HepG2 (cell line): ENCODE data around the gene UROS. TPM values are rescaled to one million over a fixed set of nuclear protein-coding genes. Genes with fewer than 3 reads are reported as not detected.
A peak's percentile ranks its signal among the peaks of the same experiment; 100 is the strongest.

Experiments
- AGO2 ChIP-seq: fragments of 200-400 bp; formaldehyde crosslinking; optimal IDR thresholded peaks from 2 replicates; pipeline ENCODE3; 2017; ENCODE audit warnings: mild to moderate bottlenecking, low read depth, low read length, moderate library complexity
- HOXA3 ChIP-seq: sonication (generic); formaldehyde crosslinking; IDR thresholded peaks from 2 replicates; pipeline ENCODE4 v1.5.0; 2020; ENCODE audit warnings: missing genetic modification reagents
- JUN ChIP-seq: sonication (generic); formaldehyde crosslinking; IDR thresholded peaks from 2 replicates; pipeline ENCODE4 v1.4.0; 2020; ENCODE audit warnings: mild to moderate bottlenecking, missing genetic modification reagents
- MBD4 ChIP-seq: IDR thresholded peaks from 2 replicates; pipeline ENCODE4 v1.6.1; 2012; ENCODE audit warnings: low read length, inconsistent platforms, borderline replicate concordance
- RBM39 ChIP-seq: fragments of 200-400 bp; formaldehyde crosslinking; IDR thresholded peaks from one replicate; pipeline ENCODE4 v1.6.1; 2018; ENCODE audit warnings: antibody characterized with exemption, mild to moderate bottlenecking, low read depth, low read length; ENCODE audit not compliant: poor library complexity, severe bottlenecking
- SAP130 ChIP-seq: IDR thresholded peaks from 2 replicates; pipeline ENCODE4 v1.6.1; 2016; ENCODE audit warnings: low read depth
- SIX1 ChIP-seq: sonication (generic); formaldehyde crosslinking; IDR thresholded peaks from 2 replicates; pipeline ENCODE4 v1.4.0; 2020; ENCODE audit warnings: missing genetic modification reagents, borderline replicate concordance
- U2AF1 ChIP-seq: fragments of 200-400 bp; formaldehyde crosslinking; optimal IDR thresholded peaks from 2 replicates; pipeline ENCODE3; 2017; ENCODE audit warnings: mild to moderate bottlenecking, low read depth, low read length
- ZNF557 ChIP-seq: sonication (generic); formaldehyde crosslinking; IDR thresholded peaks from 2 replicates; pipeline ENCODE4 v1.4.0; 2020; ENCODE audit warnings: missing genetic modification reagents
- ZNF605 ChIP-seq: sonication (generic); formaldehyde crosslinking; IDR thresholded peaks from 2 replicates; pipeline ENCODE4 v1.8.0; 2022; ENCODE audit warnings: mild to moderate bottlenecking, missing genetic modification reagents
- ZSCAN20 ChIP-seq: sonication (generic); formaldehyde crosslinking; IDR thresholded peaks from 2 replicates; pipeline ENCODE4 v1.4.0; 2020; ENCODE audit warnings: missing genetic modification reagents, mild to moderate bottlenecking, borderline replicate concordance
- ZSCAN25 ChIP-seq: sonication (generic); formaldehyde crosslinking; IDR thresholded peaks from 2 replicates; pipeline ENCODE4 v1.8.0; 2022; ENCODE audit warnings: mild to moderate bottlenecking, missing genetic modification reagents
- polyA plus RNA-seq, 8 experiments: library from polyadenylated mRNA; depleted of rRNA in 3 of 8; stranded (reverse) in 7 of 8; unstranded in 1 of 8; fragments of >200 nt; fragmentation: Illumina TruSeq in 4 of 8; extraction: Trizol in 4 of 8; gene quantifications; 2 replicates each; pipeline versions ENCODE4 v1.2.1 to v1.2.3, GENCODE V29; 2011 to 2016; ENCODE audit warnings: low read depth in 4 of 8, missing spikeins in 1 of 8, mixed read lengths in 1 of 8; ENCODE audit not compliant: insufficient read depth in 1 of 8
- total RNA-seq, 5 experiments: library from RNA; depleted of rRNA; stranded (reverse); fragments of >200 nt; fragmentation: Illumina TruSeq; extraction: Trizol; gene quantifications; 2 replicates each; pipeline ENCODE4 v1.2.3, GENCODE V29; 2016; ENCODE audit warnings: low read depth in 1 of 5
- TF ChIP-seq, protein P1 (sequence below): sonication (generic); formaldehyde crosslinking; IDR thresholded peaks from 2 replicates; pipeline ENCODE4 v1.5.1; 2020; ENCODE audit warnings: missing genetic modification reagents, mild to moderate bottlenecking, borderline replicate concordance
- TF ChIP-seq, protein P2 (sequence below): sonication (generic); formaldehyde crosslinking; IDR thresholded peaks from 2 replicates; pipeline ENCODE4 v1.8.0; 2022; ENCODE audit warnings: low read depth, missing genetic modification reagents
- TF ChIP-seq, protein P3 (sequence below): IDR thresholded peaks from 2 replicates; pipeline ENCODE4 v1.6.1; 2012; ENCODE audit warnings: low read depth, low read length, improper control_type of control experiment
- TF ChIP-seq, protein P4 (sequence below): IDR thresholded peaks from 2 replicates; pipeline ENCODE4 v1.6.1; 2016; ENCODE audit warnings: low read depth, missing genetic modification reagents, missing compliant biosample characterization

Gene UROS
- total and polyA plus RNA-seq, 2 of the 13 experiments (the other 11 are each of a cell fraction or from before 2014, with no cell fraction given) = 14.8 to 49.9 TPM

DNA sequence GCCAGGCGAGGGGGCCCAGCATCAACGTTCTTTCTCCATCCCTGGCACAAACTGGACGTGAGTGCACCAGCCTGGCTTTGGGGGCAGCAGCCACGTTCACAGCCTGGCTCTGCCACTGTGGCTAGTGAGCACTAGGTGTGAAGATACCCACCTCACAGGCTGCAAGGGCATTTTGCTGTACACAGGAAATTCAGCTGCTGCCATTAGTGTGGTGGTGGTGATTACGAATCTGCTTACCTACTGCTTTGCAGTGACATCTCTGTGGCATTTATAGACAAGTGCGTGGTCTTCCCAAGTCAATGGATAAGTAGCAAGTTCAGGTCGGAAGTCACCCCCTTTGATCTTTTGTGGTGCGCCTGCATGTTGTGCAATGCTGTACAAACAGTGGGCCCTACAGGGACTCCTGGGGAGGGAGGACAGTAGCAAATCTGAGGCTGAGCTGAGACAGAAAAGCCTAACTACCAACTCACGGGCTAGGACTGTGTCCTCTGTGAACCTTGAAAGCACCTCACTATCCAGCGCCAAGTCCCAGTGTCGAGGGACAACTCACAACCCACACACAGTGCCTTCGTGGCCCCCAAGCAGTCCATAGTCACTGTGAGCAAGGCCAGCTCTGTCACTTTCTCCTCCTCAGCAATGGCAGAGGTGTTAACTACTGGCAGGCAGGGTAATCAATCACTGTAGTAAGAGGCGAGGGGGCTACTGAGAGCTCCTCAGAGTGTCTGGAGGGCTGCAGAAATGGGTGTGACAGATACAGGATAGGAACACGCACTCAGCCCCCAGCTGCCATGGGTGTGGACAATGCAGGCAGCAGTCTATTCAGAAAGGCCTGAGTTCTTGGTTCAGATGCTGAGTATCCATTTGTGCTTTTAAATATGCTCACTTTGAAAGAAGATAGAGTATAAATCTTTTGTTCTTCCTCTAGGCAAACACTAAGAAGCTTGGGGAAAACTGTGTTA is 30.4 kb downstream of the UROS start (continued):
- TF ChIP-seq, protein P1, sequence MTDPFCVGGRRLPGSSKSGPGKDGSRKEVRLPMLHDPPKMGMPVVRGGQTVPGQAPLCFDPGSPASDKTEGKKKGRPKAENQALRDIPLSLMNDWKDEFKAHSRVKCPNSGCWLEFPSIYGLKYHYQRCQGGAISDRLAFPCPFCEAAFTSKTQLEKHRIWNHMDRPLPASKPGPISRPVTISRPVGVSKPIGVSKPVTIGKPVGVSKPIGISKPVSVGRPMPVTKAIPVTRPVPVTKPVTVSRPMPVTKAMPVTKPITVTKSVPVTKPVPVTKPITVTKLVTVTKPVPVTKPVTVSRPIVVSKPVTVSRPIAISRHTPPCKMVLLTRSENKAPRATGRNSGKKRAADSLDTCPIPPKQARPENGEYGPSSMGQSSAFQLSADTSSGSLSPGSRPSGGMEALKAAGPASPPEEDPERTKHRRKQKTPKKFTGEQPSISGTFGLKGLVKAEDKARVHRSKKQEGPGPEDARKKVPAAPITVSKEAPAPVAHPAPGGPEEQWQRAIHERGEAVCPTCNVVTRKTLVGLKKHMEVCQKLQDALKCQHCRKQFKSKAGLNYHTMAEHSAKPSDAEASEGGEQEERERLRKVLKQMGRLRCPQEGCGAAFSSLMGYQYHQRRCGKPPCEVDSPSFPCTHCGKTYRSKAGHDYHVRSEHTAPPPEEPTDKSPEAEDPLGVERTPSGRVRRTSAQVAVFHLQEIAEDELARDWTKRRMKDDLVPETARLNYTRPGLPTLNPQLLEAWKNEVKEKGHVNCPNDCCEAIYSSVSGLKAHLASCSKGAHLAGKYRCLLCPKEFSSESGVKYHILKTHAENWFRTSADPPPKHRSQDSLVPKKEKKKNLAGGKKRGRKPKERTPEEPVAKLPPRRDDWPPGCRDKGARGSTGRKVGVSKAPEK = peak; percentile 89; the same call in 1 of the 2 replicates
- TF ChIP-seq JUN (CRISPR knock-in tag) (0 out of 2 replicates have a peak, but pooled peaks have one; percentile 32), ZSCAN20 (CRISPR knock-in tag) (no peak), RBM39 (no peak), ZNF557 (CRISPR knock-in tag) (peak; percentile 75; the same call in 1 of the 2 replicates), AGO2 (no peak), U2AF1 (no peak), SIX1 (CRISPR knock-in tag) (peak; percentile 72), HOXA3 (CRISPR knock-in tag) (peak; percentile 90), ZSCAN25 (CRISPR knock-in tag) (peak; percentile 90), SAP130 (CRISPR knock-in tag) (peak; percentile 92), ZNF605 (CRISPR knock-in tag) (peak; percentile 82; the same call in 1 of the 2 replicates), MBD4 (no peak)
- TF ChIP-seq, protein P2, sequence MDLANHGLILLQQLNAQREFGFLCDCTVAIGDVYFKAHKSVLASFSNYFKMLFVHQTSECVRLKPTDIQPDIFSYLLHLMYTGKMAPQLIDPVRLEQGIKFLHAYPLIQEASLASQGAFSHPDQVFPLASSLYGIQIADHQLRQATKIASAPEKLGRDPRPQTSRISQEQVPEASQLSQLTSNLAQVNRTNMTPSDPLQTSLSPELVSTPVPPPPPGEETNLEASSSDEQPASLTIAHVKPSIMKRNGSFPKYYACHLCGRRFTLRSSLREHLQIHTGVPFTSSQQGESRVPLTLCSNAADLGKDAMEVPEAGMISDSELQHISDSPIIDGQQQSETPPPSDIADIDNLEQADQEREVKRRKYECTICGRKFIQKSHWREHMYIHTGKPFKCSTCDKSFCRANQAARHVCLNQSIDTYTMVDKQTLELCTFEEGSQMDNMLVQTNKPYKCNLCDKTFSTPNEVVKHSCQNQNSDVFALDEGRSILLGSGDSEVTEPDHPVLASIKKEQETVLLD (CRISPR knock-in tag) = no peak
- TF ChIP-seq, protein P3, sequence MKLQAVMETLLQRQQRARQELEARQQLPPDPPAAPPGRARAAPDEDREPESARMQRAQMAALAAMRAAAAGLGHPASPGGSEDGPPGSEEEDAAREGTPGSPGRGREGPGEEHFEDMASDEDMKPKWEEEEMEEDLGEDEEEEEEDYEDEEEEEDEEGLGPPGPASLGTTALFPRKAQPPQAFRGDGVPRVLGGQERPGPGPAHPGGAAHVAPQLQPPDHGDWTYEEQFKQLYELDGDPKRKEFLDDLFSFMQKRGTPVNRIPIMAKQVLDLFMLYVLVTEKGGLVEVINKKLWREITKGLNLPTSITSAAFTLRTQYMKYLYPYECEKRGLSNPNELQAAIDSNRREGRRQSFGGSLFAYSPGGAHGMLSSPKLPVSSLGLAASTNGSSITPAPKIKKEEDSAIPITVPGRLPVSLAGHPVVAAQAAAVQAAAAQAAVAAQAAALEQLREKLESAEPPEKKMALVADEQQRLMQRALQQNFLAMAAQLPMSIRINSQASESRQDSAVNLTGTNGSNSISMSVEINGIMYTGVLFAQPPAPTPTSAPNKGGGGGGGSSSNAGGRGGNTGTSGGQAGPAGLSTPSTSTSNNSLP = peak; percentile 38; the same call in 1 of the 2 replicates
- TF ChIP-seq, protein P4, sequence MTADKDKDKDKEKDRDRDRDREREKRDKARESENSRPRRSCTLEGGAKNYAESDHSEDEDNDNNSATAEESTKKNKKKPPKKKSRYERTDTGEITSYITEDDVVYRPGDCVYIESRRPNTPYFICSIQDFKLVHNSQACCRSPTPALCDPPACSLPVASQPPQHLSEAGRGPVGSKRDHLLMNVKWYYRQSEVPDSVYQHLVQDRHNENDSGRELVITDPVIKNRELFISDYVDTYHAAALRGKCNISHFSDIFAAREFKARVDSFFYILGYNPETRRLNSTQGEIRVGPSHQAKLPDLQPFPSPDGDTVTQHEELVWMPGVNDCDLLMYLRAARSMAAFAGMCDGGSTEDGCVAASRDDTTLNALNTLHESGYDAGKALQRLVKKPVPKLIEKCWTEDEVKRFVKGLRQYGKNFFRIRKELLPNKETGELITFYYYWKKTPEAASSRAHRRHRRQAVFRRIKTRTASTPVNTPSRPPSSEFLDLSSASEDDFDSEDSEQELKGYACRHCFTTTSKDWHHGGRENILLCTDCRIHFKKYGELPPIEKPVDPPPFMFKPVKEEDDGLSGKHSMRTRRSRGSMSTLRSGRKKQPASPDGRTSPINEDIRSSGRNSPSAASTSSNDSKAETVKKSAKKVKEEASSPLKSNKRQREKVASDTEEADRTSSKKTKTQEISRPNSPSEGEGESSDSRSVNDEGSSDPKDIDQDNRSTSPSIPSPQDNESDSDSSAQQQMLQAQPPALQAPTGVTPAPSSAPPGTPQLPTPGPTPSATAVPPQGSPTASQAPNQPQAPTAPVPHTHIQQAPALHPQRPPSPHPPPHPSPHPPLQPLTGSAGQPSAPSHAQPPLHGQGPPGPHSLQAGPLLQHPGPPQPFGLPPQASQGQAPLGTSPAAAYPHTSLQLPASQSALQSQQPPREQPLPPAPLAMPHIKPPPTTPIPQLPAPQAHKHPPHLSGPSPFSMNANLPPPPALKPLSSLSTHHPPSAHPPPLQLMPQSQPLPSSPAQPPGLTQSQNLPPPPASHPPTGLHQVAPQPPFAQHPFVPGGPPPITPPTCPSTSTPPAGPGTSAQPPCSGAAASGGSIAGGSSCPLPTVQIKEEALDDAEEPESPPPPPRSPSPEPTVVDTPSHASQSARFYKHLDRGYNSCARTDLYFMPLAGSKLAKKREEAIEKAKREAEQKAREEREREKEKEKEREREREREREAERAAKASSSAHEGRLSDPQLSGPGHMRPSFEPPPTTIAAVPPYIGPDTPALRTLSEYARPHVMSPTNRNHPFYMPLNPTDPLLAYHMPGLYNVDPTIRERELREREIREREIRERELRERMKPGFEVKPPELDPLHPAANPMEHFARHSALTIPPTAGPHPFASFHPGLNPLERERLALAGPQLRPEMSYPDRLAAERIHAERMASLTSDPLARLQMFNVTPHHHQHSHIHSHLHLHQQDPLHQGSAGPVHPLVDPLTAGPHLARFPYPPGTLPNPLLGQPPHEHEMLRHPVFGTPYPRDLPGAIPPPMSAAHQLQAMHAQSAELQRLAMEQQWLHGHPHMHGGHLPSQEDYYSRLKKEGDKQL (CRISPR knock-in tag) = peak; percentile 87
